Type B pancreatic cell (in vitro differentiated cells): ENCODE data around the gene TPD52L2. TPM values are rescaled to one million over a fixed set of nuclear protein-coding genes. Genes with fewer than 3 reads are reported as not detected.
"Not testable (repeated sequence)": the region's sequence is repeated elsewhere in the genome, so short reads cannot be mapped to it uniquely, and the experiment has no call there.

ENCODE experiments used
- DNase-seq: peaks from one replicate; pipeline ENCODE4 v3.0.0; 2021; ENCODE audit warnings: mixed read lengths; ENCODE audit not compliant: unreplicated experiment; ENCODE audit errors: extremely low spot score
- H3K27ac Mint-ChIP-seq: 2 replicates; pipeline ENCODE4 v1.8.0; 2021; ENCODE audit warnings: mild to moderate bottlenecking, mixed read lengths
- H3K27me3 Mint-ChIP-seq: 2 replicates; pipeline ENCODE4 v1.8.0; 2021; ENCODE audit warnings: mixed read lengths
- H3K36me3 Mint-ChIP-seq: 2 replicates; pipeline ENCODE4 v1.8.0; 2021; ENCODE audit warnings: mixed read lengths
- H3K4me1 Mint-ChIP-seq: one replicate; pipeline ENCODE4 v1.8.0; 2021; ENCODE audit warnings: mixed read lengths; ENCODE audit not compliant: unreplicated experiment
- H3K4me3 Mint-ChIP-seq: 2 replicates; pipeline ENCODE4 v1.8.0; 2021; ENCODE audit warnings: mild to moderate bottlenecking, mixed read lengths
- H3K9me3 Mint-ChIP-seq: 2 replicates; pipeline ENCODE4 v1.8.0; 2021; ENCODE audit warnings: mixed read lengths
- total RNA-seq: library from RNA; stranded (reverse); gene quantifications from 2 replicates; pipeline ENCODE4 v1.2.1, GENCODE V29; 2021; ENCODE audit warnings: low replicate concordance
- TF ChIP-seq, protein P1 (sequence below): fragments of 200-600 bp; sonication (generic); conservative IDR thresholded peaks from 2 replicates; pipeline ENCODE4 v1.5.0; 2021; ENCODE audit warnings: antibody characterized with exemption, mild to moderate bottlenecking

Gene TPD52L2
- total RNA-seq, 1 donor from 2014 or later, result 76.5 TPM

DNA sequence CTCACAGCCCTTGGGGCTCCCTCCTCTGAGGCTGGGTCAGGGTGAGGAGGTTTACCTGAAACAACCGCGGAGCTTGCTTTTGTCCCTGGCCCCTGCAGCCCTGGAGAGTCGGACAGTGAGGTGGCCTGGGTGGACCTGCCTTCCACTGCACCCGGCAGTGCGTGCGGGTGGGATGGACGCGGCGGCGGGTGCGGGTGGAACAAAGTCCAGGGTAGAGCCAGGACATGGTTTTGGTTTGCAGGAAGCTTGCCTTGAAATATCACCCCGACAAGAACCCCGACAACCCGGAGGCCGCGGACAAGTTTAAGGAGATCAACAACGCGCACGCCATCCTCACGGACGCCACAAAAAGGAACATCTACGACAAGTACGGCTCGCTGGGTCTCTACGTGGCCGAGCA, 64.0 kb downstream of the TPD52L2 start:
- TF ChIP-seq, protein P1, sequence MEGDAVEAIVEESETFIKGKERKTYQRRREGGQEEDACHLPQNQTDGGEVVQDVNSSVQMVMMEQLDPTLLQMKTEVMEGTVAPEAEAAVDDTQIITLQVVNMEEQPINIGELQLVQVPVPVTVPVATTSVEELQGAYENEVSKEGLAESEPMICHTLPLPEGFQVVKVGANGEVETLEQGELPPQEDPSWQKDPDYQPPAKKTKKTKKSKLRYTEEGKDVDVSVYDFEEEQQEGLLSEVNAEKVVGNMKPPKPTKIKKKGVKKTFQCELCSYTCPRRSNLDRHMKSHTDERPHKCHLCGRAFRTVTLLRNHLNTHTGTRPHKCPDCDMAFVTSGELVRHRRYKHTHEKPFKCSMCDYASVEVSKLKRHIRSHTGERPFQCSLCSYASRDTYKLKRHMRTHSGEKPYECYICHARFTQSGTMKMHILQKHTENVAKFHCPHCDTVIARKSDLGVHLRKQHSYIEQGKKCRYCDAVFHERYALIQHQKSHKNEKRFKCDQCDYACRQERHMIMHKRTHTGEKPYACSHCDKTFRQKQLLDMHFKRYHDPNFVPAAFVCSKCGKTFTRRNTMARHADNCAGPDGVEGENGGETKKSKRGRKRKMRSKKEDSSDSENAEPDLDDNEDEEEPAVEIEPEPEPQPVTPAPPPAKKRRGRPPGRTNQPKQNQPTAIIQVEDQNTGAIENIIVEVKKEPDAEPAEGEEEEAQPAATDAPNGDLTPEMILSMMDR, result no peak
- Mint-ChIP-seq H3K36me3 (peaks cover 32% of the 10 kb centered on the region), H3K27me3 (no peaks in the 10 kb centered on the region), H3K4me3 (no peak overlapping the region), H3K9me3 (no peaks in the 10 kb centered on the region), H3K27ac (no peak overlapping the region), H3K4me1 (peaks cover 12% of the 10 kb centered on the region)
- no peak for DNase-seq

DNA sequence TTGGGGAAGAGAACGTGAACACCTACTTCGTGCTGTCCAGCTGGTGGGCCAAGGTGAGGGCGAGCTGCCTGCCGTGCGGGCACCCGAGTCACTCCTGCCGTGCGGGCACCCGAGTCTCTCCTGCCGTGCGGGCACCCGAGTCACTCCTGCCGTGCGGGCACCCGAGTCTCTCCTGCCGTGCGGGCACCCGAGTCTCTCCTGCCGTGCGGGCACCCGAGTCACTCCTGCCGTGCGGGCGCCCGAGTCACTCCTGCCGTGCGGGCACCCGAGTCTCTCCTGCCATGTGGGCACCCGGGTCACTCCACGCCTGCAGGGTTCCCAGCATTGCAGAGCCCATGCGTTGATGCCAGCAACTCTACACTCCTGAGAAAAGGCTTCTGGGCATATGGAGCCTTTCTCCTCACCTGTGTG, 64.4 kb downstream of the TPD52L2 start:
- H3K4me1 Mint-ChIP-seq, result peaks cover 12% of the 10 kb centered on the region
- not testable (repeated sequence) for H3K27me3 Mint-ChIP-seq, H3K4me3 Mint-ChIP-seq, DNase-seq, H3K27ac Mint-ChIP-seq, H3K9me3 Mint-ChIP-seq
- peaks cover 32% of the 10 kb centered on the region for H3K36me3 Mint-ChIP-seq

DNA sequence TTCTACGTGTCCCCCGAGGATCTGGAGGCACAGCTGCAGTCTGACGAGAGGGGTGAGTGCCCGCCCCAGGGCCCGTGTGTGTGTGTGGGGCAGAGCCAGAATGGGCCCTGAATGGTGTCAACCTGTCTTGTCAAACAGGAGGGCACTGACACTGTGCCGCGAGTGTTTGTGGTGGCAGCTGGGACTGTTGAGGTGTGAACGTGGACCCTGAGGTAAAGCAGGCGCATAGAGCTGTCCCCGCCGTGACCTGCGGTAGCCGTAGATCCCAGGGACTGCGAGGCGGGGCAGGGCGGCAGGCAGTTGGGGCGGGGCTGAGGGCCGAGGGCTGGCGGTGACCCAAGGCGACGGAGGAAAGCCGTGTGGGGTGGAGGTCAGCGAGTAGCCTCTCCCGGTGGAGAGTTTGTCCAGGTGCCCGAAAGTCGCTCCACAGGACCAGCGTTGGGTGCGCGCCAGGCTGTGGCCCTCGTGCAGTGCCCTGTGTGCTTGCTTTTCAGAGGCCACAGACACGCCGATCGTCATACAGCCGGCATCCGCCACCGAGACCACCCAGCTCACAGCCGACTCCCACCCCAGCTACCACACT, 66.0 kb downstream of the TPD52L2 start:
- H3K27me3 Mint-ChIP-seq, result no peaks in the 10 kb centered on the region
- H3K4me3 Mint-ChIP-seq, result no peak overlapping the region
- H3K36me3 Mint-ChIP-seq, result peaks cover 35% of the 10 kb centered on the region
- no peak for DNase-seq
- H3K4me1 Mint-ChIP-seq, result peaks cover 11% of the 10 kb centered on the region
- H3K27ac Mint-ChIP-seq, result no peak overlapping the region
- no peaks in the 10 kb centered on the region for H3K9me3 Mint-ChIP-seq
- TF ChIP-seq, protein P1, result no peak

DNA sequence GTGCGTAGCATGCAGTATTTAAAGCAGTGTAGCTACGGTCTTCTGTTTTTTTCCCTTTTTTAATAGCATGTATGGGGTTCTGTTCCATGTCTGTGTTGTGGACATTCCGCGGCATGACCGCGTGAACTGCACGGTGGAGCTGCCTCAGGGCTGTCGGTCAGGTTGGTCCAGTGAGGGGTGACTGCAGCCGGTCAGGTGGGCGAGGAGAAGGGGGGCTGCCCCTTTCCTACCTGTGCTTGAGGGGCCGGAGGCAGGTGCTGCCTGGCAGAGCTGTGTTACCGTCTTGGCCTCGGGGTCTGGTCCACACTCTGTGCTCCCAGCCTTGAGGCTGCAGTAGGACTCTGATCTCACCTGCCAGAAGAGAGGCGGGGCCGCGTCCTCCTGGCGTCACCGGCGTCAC, 66.7 kb downstream of the TPD52L2 start:
- Mint-ChIP-seq H3K9me3 (no peaks in the 10 kb centered on the region), H3K27ac (no peak overlapping the region), H3K27me3 (no peaks in the 10 kb centered on the region), H3K4me3 (no peak overlapping the region), H3K4me1 (peaks cover 4% of the 10 kb centered on the region), H3K36me3 (peaks cover 31% of the 10 kb centered on the region)
- no peak for DNase-seq
- TF ChIP-seq, protein P1, result no peak

DNA sequence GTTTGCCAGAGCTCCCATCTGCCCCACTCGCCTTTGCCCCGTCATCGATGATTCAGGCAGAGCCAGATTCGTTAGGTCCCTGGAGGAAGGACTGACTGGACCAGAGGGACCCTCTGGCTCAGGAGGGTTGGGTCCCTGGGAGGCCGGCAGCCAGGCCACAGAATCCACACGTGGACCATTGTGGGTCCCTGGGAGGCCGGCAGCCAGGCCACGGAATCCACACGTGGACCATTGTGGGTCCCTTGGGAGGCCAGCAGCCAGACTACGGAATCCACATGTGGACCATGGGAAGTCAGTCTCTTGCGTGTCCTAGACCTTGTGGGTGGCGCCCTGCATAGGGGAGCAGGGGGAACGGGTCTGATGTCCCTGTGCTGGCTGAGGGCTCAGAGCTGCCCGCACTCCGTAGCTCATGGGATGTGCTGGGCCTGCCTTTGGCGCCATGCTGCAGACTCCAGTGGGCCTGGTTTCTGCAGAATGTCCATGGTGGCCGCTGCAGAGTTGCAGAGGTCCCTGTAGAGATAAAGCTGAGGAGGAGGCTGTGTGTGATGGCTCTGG, 67.6 kb downstream of the TPD52L2 start:
- Mint-ChIP-seq H3K4me1 (no peaks in the 10 kb centered on the region), H3K4me3 (no peak overlapping the region), H3K36me3 (peaks cover 29% of the 10 kb centered on the region), H3K27me3 (no peaks in the 10 kb centered on the region), H3K9me3 (no peaks in the 10 kb centered on the region), H3K27ac (no peak overlapping the region)
- TF ChIP-seq, protein P1, result no peak
- DNase-seq, result no peak

DNA sequence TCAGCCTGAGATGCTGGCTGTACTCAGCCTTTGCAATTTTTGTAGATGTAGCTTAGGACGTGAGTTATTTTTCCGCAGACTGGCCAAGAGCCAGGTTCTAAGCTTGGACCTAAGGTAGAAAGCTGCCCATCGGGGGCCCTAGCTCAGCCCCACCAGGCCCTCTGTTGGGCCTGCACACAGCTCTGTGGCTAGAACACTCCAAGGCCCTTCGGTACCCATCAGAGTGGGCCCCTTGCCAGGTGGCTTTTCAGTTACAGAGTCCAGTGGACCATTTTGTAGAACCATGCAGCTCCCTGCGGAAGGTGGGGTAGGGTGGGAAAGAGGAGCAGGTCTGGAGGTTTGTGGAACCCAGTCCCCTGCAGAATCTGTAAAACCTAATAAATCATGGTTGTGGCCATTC, 68.6 kb downstream of the TPD52L2 start:
- no peak overlapping the region for H3K27ac Mint-ChIP-seq
- H3K4me1 Mint-ChIP-seq, result no peaks in the 10 kb centered on the region
- H3K27me3 Mint-ChIP-seq, result no peaks in the 10 kb centered on the region
- TF ChIP-seq, protein P1, result no peak
- DNase-seq, result no peak
- H3K4me3 Mint-ChIP-seq, result no peak overlapping the region
- H3K36me3 Mint-ChIP-seq, result peaks cover 30% of the 10 kb centered on the region
- no peaks in the 10 kb centered on the region for H3K9me3 Mint-ChIP-seq
